Liver (tissue), 3 donors: ENCODE measurements around the gene NRG3.

ENCODE experiments used
- JUND ChIP-seq, 2 donors: IDR thresholded peaks; 2 replicates each; pipeline ENCODE4 v1.6.1; 2016; ENCODE audit warnings: antibody characterized with exemption in 2 of 2
- RAD21 ChIP-seq, 2 donors: IDR thresholded peaks; 2 replicates each; pipeline ENCODE4 v1.6.1; 2016; ENCODE audit warnings: antibody characterized with exemption in 2 of 2, mild to moderate bottlenecking in 2 of 2
- YY1 ChIP-seq: IDR thresholded peaks from 2 replicates; pipeline ENCODE4 v1.6.1; 2016; ENCODE audit warnings: antibody characterized with exemption, mild to moderate bottlenecking
- TF ChIP-seq, protein P1 (sequence below): fragments of 150-350 bp; IDR thresholded peaks from 2 replicates; pipeline ENCODE4 v1.5.1; 2017; ENCODE audit warnings: improper control_type of control experiment, low read depth, low read length; ENCODE audit not compliant: missing input control
- donor health status: healthy.
- donor health status: healthy.

DNA sequence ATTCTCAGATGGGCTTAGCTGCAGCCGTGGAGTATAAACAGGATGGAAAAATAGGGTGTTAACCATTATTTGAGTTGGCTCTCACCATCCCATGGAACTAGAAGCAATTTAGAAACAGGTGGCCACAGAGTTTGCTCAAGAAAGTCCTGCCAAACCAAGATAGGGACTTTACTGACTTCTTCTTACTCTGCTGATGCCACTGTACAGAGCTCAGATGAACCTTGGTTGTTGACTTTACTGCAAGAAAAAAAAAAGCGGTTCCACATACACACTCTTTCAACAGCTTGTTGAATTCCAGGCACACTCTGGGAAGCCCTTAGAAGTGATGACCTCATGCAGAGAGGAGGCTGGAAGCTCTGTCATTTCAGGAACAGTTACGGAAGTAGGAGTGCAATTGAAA, 753.4 kb downstream of the NRG3 start:
- TF ChIP-seq, protein P1, sequence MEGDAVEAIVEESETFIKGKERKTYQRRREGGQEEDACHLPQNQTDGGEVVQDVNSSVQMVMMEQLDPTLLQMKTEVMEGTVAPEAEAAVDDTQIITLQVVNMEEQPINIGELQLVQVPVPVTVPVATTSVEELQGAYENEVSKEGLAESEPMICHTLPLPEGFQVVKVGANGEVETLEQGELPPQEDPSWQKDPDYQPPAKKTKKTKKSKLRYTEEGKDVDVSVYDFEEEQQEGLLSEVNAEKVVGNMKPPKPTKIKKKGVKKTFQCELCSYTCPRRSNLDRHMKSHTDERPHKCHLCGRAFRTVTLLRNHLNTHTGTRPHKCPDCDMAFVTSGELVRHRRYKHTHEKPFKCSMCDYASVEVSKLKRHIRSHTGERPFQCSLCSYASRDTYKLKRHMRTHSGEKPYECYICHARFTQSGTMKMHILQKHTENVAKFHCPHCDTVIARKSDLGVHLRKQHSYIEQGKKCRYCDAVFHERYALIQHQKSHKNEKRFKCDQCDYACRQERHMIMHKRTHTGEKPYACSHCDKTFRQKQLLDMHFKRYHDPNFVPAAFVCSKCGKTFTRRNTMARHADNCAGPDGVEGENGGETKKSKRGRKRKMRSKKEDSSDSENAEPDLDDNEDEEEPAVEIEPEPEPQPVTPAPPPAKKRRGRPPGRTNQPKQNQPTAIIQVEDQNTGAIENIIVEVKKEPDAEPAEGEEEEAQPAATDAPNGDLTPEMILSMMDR, result no peak
- TF ChIP-seq RAD21 (IDR thresholded peaks at IDR 0.05), result no peak
- TF ChIP-seq JUND (IDR thresholded peaks at IDR 0.05), result no peak
- no peak for TF ChIP-seq YY1
